ENCODE measurements around the gene UBE2Z. TPM values are rescaled to one million over a fixed set of nuclear protein-coding genes. Genes with fewer than 3 reads are reported as not detected.
A peak's percentile ranks its signal among the peaks of the same experiment; 100 is the strongest.

UBE2Z gene
- total and polyA plus RNA-seq, 9 of the 15 experiments (the other 6 are each of a cell fraction or from before 2014, with no cell fraction given), result 11.8 to 89.0 (median 38.2) TPM

GRCh38 chr17:48944515-48945260, 36.5 kb downstream of the UBE2Z start, which contains the start of gene SNF8 (continued):
- TF ChIP-seq TEAD4 (IDR thresholded peaks at IDR 0.05; ENCODE audit: low read length), result no peak
- peak; percentile 70; the same call in 1 of the 2 replicates for TF ChIP-seq TEAD4 (CRISPR knock-in tag; IDR thresholded peaks at IDR 0.05; ENCODE audit: borderline replicate concordance)
- TF ChIP-seq KAT8 (IDR thresholded peaks at IDR 0.05; ENCODE audit: low read depth), result no peak
- TF ChIP-seq BACH1 (tag; IDR thresholded peaks at IDR 0.05), result peak; percentile 72
- TF ChIP-seq SAP30 (IDR thresholded peaks at IDR 0.05; ENCODE audit: borderline replicate concordance, insufficient read depth, low read depth, low read length, poor library complexity, severe bottlenecking), result peak; percentile 86
- TF ChIP-seq FIP1L1 (IDR thresholded peaks at IDR 0.05; ENCODE audit: low read depth, low read length, poor library complexity, severe bottlenecking), result peak; percentile 58
- TF ChIP-seq ZNF764 (CRISPR knock-in tag; IDR thresholded peaks at IDR 0.05; ENCODE audit: low read depth), result peak; percentile 3; the same call in 1 of the 2 replicates
- peak; percentile 98 for TF ChIP-seq RBFOX2 (IDR thresholded peaks at IDR 0.05; ENCODE audit: low read depth, low read length)
- TF ChIP-seq POLR2G (IDR thresholded peaks at IDR 0.05; ENCODE audit: low read depth, low read length), result peak; percentile 97
- peak; percentile 56 for TF ChIP-seq NEUROD1 (IDR thresholded peaks at IDR 0.05; ENCODE audit: borderline replicate concordance, low read depth, low read length, partially characterized antibody)
- peak; percentile 79 for TF ChIP-seq SUPT5H (IDR thresholded peaks at IDR 0.05)
- TF ChIP-seq NR2C1 (IDR thresholded peaks at IDR 0.05), result no peak
- peak; percentile 73 for TF ChIP-seq NR2C1 (tag; IDR thresholded peaks at IDR 0.05)
- TF ChIP-seq DNMT1 (IDR thresholded peaks at IDR 0.05), result no peak
- TF ChIP-seq ZNF311 (CRISPR knock-in tag; IDR thresholded peaks at IDR 0.05), result no peak
- peak; percentile 29; the same call in 1 of the 2 replicates for TF ChIP-seq XRCC5 (IDR thresholded peaks at IDR 0.05; ENCODE audit: low read depth, low read length)
- TF ChIP-seq FOXA3 (CRISPR knock-in tag; conservative IDR thresholded peaks at IDR 0.05 in 1 of 2, IDR thresholded peaks at IDR 0.05 in 1 of 2), result peak in 1 of 2 experiments; percentile 70; a peak in 2 of 4 replicates
- no peak for TF ChIP-seq SIRT6 (IDR thresholded peaks at IDR 0.05; ENCODE audit: low read depth, low read length)
- TF ChIP-seq HOXB6 (CRISPR knock-in tag; IDR thresholded peaks at IDR 0.05; ENCODE audit: borderline replicate concordance), result no peak
- peak; percentile 74; the same call in 1 of the 2 replicates for TF ChIP-seq JUN (IDR thresholded peaks at IDR 0.05; ENCODE audit: borderline replicate concordance, low read depth, low read length)
- no peak; the same call in 1 of the 2 replicates for TF ChIP-seq JUN (CRISPR knock-in tag; IDR thresholded peaks at IDR 0.05; ENCODE audit: borderline replicate concordance)
- TF ChIP-seq ATF1 (CRISPR knock-in tag; IDR thresholded peaks at IDR 0.05), result peak; percentile 88
- peak; percentile 99 for TF ChIP-seq ATF1 (tag; IDR thresholded peaks at IDR 0.05)
- TF ChIP-seq HMGN3 (IDR thresholded peaks at IDR 0.05; ENCODE audit: borderline replicate concordance, extremely low read depth, insufficient read length, low read depth, low read length), result peak; percentile 75
- TF ChIP-seq NR1H2 (CRISPR knock-in tag; IDR thresholded peaks at IDR 0.05), result peak; percentile 90
